ENCODE results near the gene MAGI3. TPM values are rescaled to one million over a fixed set of nuclear protein-coding genes. Genes with fewer than 3 reads are reported as not detected.

Gene MAGI3
- total RNA-seq, 2 donors from 2014 or later, result 23.4 to 29.4 TPM

GRCh38 chr1:113657556-113658063, 267.3 kb downstream of the MAGI3 start:
- H3K4me1 ChIP-seq (ENCODE audit: control insufficient read depth in 1 of 2, low read depth in 2 of 2), result no peaks in the 10 kb centered on the region
- no peak for TF ChIP-seq CTCF (IDR thresholded peaks at IDR 0.05)
- no peak for DNase-seq (ENCODE audit: low spot score)
- H3K27ac ChIP-seq, result no peak overlapping the region
- no peaks in the 10 kb centered on the region for H3K27me3 ChIP-seq (replicated peaks; ENCODE audit: insufficient read depth)
- H3K4me3 ChIP-seq, result no peak overlapping the region
- H3K36me3 ChIP-seq, result no peaks in the 10 kb centered on the region
- no peak for ATAC-seq (ENCODE audit: insufficient number of reproducible peaks, low FRiP score, low read depth)
- H3K9me3 ChIP-seq, result no peaks in the 10 kb centered on the region

- H3K9me3 ChIP-seq, result no peaks in the 10 kb centered on the region
- no peaks in the 10 kb centered on the region for H3K27me3 ChIP-seq (replicated peaks; ENCODE audit: insufficient read depth)
- H3K36me3 ChIP-seq, result no peaks in the 10 kb centered on the region
- no peak for TF ChIP-seq CTCF (IDR thresholded peaks at IDR 0.05)
- DNase-seq (ENCODE audit: low spot score), result no peak
- no peak for ATAC-seq (ENCODE audit: insufficient number of reproducible peaks, low FRiP score, low read depth)
- H3K4me1 ChIP-seq (ENCODE audit: control insufficient read depth in 1 of 2, low read depth in 2 of 2), result no peaks in the 10 kb centered on the region
- no peak overlapping the region for H3K4me3 ChIP-seq
- H3K27ac ChIP-seq, result no peak overlapping the region
These were observed 268.7 kb downstream of the MAGI3 start for GRCh38 chr1:113659035-113659434.

- no peak for TF ChIP-seq CTCF (IDR thresholded peaks at IDR 0.05)
- DNase-seq (ENCODE audit: low spot score) (no peak), ATAC-seq (ENCODE audit: insufficient number of reproducible peaks, low FRiP score, low read depth) (no peak)
- Histone ChIP-seq H3K4me1 (ENCODE audit: control insufficient read depth in 1 of 2, low read depth in 2 of 2) (no peaks in the 10 kb centered on the region), H3K4me3 (no peak overlapping the region), H3K36me3 (no peaks in the 10 kb centered on the region), H3K9me3 (no peaks in the 10 kb centered on the region), H3K27ac (no peak overlapping the region), H3K27me3 (replicated peaks; ENCODE audit: insufficient read depth) (no peaks in the 10 kb centered on the region)
These were observed 269.2 kb downstream of the MAGI3 start for GRCh38 chr1:113659556-113659955.

GRCh38 chr1:113660088-113660487, 269.8 kb downstream of the MAGI3 start:
- Histone ChIP-seq H3K27ac (no peak overlapping the region), H3K9me3 (no peaks in the 10 kb centered on the region), H3K27me3 (replicated peaks; ENCODE audit: insufficient read depth) (no peaks in the 10 kb centered on the region), H3K4me1 (ENCODE audit: control insufficient read depth in 1 of 2, low read depth in 2 of 2) (no peaks in the 10 kb centered on the region), H3K4me3 (no peak overlapping the region), H3K36me3 (no peaks in the 10 kb centered on the region)
- no peak for TF ChIP-seq CTCF (IDR thresholded peaks at IDR 0.05)
- no peak for DNase-seq (ENCODE audit: low spot score)
- ATAC-seq (ENCODE audit: insufficient number of reproducible peaks, low FRiP score, low read depth), result no peak

GRCh38 chr1:113662101-113662500, 271.8 kb downstream of the MAGI3 start:
- no peaks in the 10 kb centered on the region for H3K27me3 ChIP-seq (replicated peaks; ENCODE audit: insufficient read depth)
- no peaks in the 10 kb centered on the region for H3K4me1 ChIP-seq (ENCODE audit: control insufficient read depth in 1 of 2, low read depth in 2 of 2)
- H3K27ac ChIP-seq, result no peak overlapping the region
- no peak overlapping the region for H3K4me3 ChIP-seq
- no peak for DNase-seq (ENCODE audit: low spot score)
- H3K36me3 ChIP-seq, result no peaks in the 10 kb centered on the region
- H3K9me3 ChIP-seq, result no peaks in the 10 kb centered on the region
- TF ChIP-seq CTCF (IDR thresholded peaks at IDR 0.05), result no peak
- no peak for ATAC-seq (ENCODE audit: insufficient number of reproducible peaks, low FRiP score, low read depth)

Data from thoracic aorta (tissue), 2 donors.